ENCODE results near the gene MBTPS1.
"Not testable (repeated sequence)": the region's sequence is repeated elsewhere in the genome, so short reads cannot be mapped to it uniquely, and the experiment has no call there.

Gene MBTPS1

DNA sequence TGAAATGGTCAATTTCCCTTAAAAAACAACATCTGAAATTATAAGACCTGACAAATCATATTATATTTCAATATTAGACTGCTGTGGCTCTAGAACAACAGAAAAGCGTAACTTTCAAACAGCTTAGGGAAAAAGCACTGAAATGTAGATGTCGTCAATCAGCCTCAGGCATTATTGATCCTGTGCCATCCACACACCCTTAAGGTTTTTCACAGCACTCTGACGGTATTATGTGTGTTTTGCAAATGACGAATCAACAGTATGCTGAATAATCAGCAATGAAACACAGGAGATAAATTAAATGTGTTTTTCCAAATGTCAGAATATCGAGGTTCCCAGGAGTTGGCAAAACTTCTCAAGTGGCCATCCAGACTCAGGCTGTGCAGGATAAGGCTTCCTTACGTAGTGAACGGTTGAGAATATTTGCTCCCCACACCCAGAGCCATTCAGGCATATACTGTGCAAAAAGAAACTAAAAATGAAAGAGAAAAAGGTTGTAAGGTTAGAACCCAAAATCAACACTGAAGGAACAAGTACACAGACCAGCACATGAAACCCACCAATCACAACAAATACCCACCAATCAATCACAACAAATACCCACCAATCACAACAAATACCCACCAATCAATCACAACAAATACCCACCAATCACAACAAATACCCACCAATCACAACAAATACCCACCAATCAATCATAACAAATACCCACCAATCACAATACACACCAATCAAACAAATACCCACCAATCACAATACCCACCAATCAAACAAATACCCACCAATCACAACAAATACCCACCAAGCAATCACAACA lies 7.7 kb upstream of the MBTPS1 start:
- DNase-seq (ENCODE audit: low read depth, low spot score): no peak
- no peak overlapping the region for H3K4me3 ChIP-seq (ENCODE audit: low read depth, low read length)
- in situ Hi-C loops (cut with HindIII; ENCODE audit: low sequenced_read_pairs): no loop called here
- TF ChIP-seq, protein P1, sequence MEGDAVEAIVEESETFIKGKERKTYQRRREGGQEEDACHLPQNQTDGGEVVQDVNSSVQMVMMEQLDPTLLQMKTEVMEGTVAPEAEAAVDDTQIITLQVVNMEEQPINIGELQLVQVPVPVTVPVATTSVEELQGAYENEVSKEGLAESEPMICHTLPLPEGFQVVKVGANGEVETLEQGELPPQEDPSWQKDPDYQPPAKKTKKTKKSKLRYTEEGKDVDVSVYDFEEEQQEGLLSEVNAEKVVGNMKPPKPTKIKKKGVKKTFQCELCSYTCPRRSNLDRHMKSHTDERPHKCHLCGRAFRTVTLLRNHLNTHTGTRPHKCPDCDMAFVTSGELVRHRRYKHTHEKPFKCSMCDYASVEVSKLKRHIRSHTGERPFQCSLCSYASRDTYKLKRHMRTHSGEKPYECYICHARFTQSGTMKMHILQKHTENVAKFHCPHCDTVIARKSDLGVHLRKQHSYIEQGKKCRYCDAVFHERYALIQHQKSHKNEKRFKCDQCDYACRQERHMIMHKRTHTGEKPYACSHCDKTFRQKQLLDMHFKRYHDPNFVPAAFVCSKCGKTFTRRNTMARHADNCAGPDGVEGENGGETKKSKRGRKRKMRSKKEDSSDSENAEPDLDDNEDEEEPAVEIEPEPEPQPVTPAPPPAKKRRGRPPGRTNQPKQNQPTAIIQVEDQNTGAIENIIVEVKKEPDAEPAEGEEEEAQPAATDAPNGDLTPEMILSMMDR (IDR thresholded peaks at IDR 0.05; ENCODE audit: low read depth, low read length): no peak

GRCh38 chr16:84121007-84121406 lies 4.3 kb upstream of the MBTPS1 start:
- in situ Hi-C loops (cut with HindIII; ENCODE audit: low sequenced_read_pairs): no loop called here
- H3K4me3 ChIP-seq (ENCODE audit: low read depth, low read length): no peak overlapping the region

GRCh38 chr16:84120023-84120422 lies 3.3 kb upstream of the MBTPS1 start:
- no peak for DNase-seq (ENCODE audit: low read depth, low spot score)
- in situ Hi-C loops (cut with HindIII; ENCODE audit: low sequenced_read_pairs): no loop called here
- H3K4me3 ChIP-seq (ENCODE audit: low read depth, low read length): no peak overlapping the region
- TF ChIP-seq, protein P1 (IDR thresholded peaks at IDR 0.05; ENCODE audit: low read depth, low read length): no peak

More at GRCh38 chr16:84121007-84121406, 4.3 kb upstream of the MBTPS1 start:
- TF ChIP-seq, protein P1 (IDR thresholded peaks at IDR 0.05; ENCODE audit: low read depth, low read length): no peak
- DNase-seq (ENCODE audit: low read depth, low spot score): no peak

DNA sequence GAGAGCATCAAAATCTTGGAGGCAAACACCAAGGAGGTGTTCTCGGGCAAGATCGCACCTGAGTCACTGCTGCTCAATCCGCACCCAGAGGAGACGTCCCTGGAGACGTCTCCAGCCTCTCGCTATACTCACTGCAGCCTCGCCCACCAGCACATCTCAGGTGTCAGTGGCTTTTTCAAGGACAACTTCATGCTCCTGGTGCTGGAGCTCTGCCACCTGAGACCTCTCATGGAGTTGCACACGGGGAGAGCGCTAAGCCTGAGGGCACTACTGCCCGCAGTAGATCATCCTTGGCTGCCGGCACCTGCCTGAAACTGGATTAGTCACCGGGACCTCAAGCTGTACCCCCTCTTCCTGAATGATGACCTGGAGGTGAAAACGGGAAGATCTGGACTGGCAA lies 2.6 kb upstream of the MBTPS1 start:
- TF ChIP-seq, protein P1 (IDR thresholded peaks at IDR 0.05; ENCODE audit: low read depth, low read length): no peak
- in situ Hi-C loops (cut with HindIII; ENCODE audit: low sequenced_read_pairs): no loop called here

DNA sequence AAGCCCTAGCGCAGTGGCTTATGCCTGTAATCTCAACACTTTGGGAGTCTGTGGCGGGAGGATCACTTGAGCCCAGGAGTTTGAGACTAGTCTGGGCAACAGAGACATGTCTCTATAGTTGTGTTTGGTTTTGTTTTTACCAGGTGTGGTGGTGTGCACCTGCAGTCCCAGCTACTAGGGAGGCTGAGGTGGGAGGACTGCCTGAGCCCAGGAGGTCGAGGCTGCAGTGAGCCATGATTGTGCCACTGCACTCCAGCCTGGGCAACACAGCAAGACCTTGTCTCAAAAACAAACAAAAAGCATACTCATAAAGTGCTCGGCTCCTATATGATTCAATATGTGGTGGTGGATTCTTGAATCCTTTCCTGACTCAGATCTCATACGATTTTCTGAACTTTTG lies 1.6 kb upstream of the MBTPS1 start:
- DNase-seq (ENCODE audit: low read depth, low spot score); H3K4me3 ChIP-seq (ENCODE audit: low read depth, low read length); in situ Hi-C loops (cut with HindIII; ENCODE audit: low sequenced_read_pairs): not testable (repeated sequence)

More for the DNA sequence above, 2.6 kb upstream of the MBTPS1 start:
- no peak for DNase-seq (ENCODE audit: low read depth, low spot score)
- no peak overlapping the region for H3K4me3 ChIP-seq (ENCODE audit: low read depth, low read length)

DNA sequence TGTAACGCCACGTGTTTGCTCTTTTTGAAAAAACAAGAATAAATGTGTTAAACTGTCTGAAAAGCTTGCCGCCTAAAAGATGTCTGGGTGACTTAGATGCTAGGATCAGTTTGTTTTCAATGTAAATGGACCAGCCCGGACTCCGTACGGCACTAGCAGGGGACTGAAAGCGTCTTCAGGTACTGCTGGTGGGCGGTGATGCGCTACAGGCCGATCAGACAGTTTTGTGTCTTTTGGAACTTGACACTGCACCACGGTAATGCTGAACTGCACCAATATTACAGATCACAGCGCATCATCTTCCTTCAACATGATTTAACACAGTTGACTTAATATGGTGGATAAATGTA lies 727 bp upstream of the MBTPS1 start:
- peak; percentile 52 for DNase-seq (ENCODE audit: low read depth, low spot score)
- in situ Hi-C loops (cut with HindIII; ENCODE audit: low sequenced_read_pairs): no loop called here
- TF ChIP-seq, protein P1 (IDR thresholded peaks at IDR 0.05; ENCODE audit: low read depth, low read length): no peak
- H3K4me3 ChIP-seq (ENCODE audit: low read depth, low read length): peak overlapping the region; percentile 88

GRCh38 chr16:84115919-84116719 lies 623 bp downstream of the MBTPS1 start:
- peak; percentile 40 for DNase-seq (ENCODE audit: low read depth, low spot score)
- H3K4me3 ChIP-seq (ENCODE audit: low read depth, low read length): peak overlapping the region; percentile 88
- TF ChIP-seq, protein P1 (IDR thresholded peaks at IDR 0.05; ENCODE audit: low read depth, low read length): no peak
- in situ Hi-C loops (cut with HindIII; ENCODE audit: low sequenced_read_pairs): no loop called here

DNA sequence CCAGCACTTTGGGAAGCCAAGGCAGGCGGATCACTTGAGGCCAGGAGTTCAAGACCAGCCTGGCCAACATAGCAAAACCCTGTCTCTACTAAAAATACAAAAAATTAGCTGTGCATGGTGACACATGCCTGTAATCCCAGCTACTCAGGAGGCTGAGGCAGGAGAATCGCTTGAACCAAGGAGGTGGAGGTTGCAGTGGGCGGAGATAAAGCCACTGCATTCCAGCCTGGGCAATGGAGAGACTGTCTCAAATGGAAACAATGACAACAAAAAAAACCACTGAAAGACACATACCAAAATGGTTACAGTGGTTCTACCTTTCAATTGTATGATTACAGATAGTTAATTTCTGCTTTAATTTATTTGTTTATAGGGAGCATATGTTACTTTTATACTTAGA lies 4.8 kb downstream of the MBTPS1 start:
- H3K4me3 ChIP-seq (ENCODE audit: low read depth, low read length); DNase-seq (ENCODE audit: low read depth, low spot score); in situ Hi-C loops (cut with HindIII; ENCODE audit: low sequenced_read_pairs): not testable (repeated sequence)

Measured in astrocyte of the spinal cord (primary cell).